CD4-positive, alpha-beta T cell (primary cell): ENCODE data around the gene LCN9. TPM values are rescaled to one million over a fixed set of nuclear protein-coding genes. Genes with fewer than 3 reads are reported as not detected.

ENCODE experiments used
- ATAC-seq: fragments of 200-7000 bp; cut with Tn5 transposase; one replicate; pipeline ENCODE4 v1.10.0; 2022; ENCODE audit warnings: mild to moderate bottlenecking; ENCODE audit not compliant: poor library complexity
- CTCF ChIA-PET: fragments of 350-600 bp; sonication (Branson Sonifier 250); formaldehyde crosslinking; loops from one replicate; lab custom pipeline; 2021; ENCODE audit warnings: antibody characterized with exemption, inconsistent platforms; lab: Charles Lee
- POLR2A ChIA-PET: fragments of 350-600 bp; sonication (Branson Sonifier 250); formaldehyde crosslinking; loops from one replicate; lab custom pipeline; 2021; ENCODE audit warnings: antibody characterized with exemption, inconsistent platforms; lab: Charles Lee
- DNase-seq, 14 experiments: peaks; one replicate each; pipeline ENCODE4 v3.0.0-alpha.2; 2013 to 2020; ENCODE audit warnings: mixed read lengths in 2 of 14
- H3K27ac ChIP-seq, 2 donors: one replicate each; pipeline versions ENCODE4 v1.5.1 to v1.7.0; 2013; ENCODE audit warnings: low read length in 2 of 2, low read depth in 1 of 2, mild to moderate bottlenecking in 1 of 2
- H3K27me3 ChIP-seq, 2 experiments: 1 replicate in 1 of 2; 2 replicates in 1 of 2; pipeline versions ENCODE4 v1.6.1 to v1.7.0; 2013; ENCODE audit warnings: low read length in 2 of 2, control low read depth in 1 of 2, mild to moderate bottlenecking in 1 of 2, moderate library complexity in 1 of 2; ENCODE audit not compliant: insufficient read depth in 2 of 2, control insufficient read depth in 1 of 2
- H3K36me3 ChIP-seq: one replicate; pipeline ENCODE4 v1.6.1; 2013; ENCODE audit warnings: low read length, control low read depth; ENCODE audit not compliant: insufficient read depth
- H3K4me1 ChIP-seq: one replicate; pipeline ENCODE4 v1.6.1; 2013; ENCODE audit warnings: low read length, control low read depth; ENCODE audit not compliant: insufficient read depth
- H3K4me3 ChIP-seq: one replicate; pipeline ENCODE4 v1.5.1; 2013; ENCODE audit warnings: mild to moderate bottlenecking, low read length, moderate library complexity
- H3K9me3 ChIP-seq, 2 experiments: 1 replicate in 1 of 2; 2 replicates in 1 of 2; pipeline versions ENCODE4 v1.6.1 to v1.7.0; 2013; ENCODE audit warnings: low read length in 2 of 2, mild to moderate bottlenecking in 2 of 2, control low read depth in 1 of 2, moderate library complexity in 1 of 2; ENCODE audit not compliant: control insufficient read depth in 1 of 2, insufficient read depth in 1 of 2
- H3K27ac Mint-ChIP-seq: one replicate; pipeline ENCODE4 v1.8.0; 2020; ENCODE audit warnings: mixed read lengths
- H3K27me3 Mint-ChIP-seq: one replicate; pipeline ENCODE4 v1.8.0; 2021; ENCODE audit warnings: mixed read lengths
- H3K36me3 Mint-ChIP-seq: one replicate; pipeline ENCODE4 v1.8.0; 2021; ENCODE audit warnings: low read depth, mixed read lengths
- H3K4me1 Mint-ChIP-seq: one replicate; pipeline ENCODE4 v1.8.0; 2021; ENCODE audit warnings: low read depth, mixed read lengths
- H3K4me3 Mint-ChIP-seq: one replicate; pipeline ENCODE4 v1.8.0; 2020; ENCODE audit warnings: mild to moderate bottlenecking, mixed read lengths
- H3K9me3 Mint-ChIP-seq: one replicate; pipeline ENCODE4 v1.8.0; 2020; ENCODE audit warnings: mixed read lengths
- intact Hi-C, 2 experiments: fragments of 100-400 bp; cut with DNase I in 1 of 2; cut with micrococcal nuclease in 1 of 2; formaldehyde crosslinking; loops; one replicate each; pipeline versions ENCODE4 v1.15.1 to v1.9.0; 2023 to 2025; cut with DNase I, micrococcal nuclease
- total RNA-seq, 174 experiments: library from RNA in 2 of 174; stranded (reverse) in 2 of 174; gene quantifications; one replicate each; pipeline ENCODE4 v1.2.3 and lab custom pipeline; 2021 to 2026
- TF ChIP-seq, protein P1 (sequence below): fragments of 200-600 bp; IDR thresholded peaks from one replicate; pipeline ENCODE4 v1.8.0; 2022; ENCODE audit warnings: antibody characterized with exemption, mild to moderate bottlenecking

Gene LCN9
- total RNA-seq, 2 experiments from 2014 or later, result not detected

GRCh38 chr9:135696446-135696845 lies 33.3 kb downstream of the LCN9 start:
- intact Hi-C loops, result no loop called here
- H3K27ac Mint-ChIP-seq, result no peak overlapping the region
- H3K36me3 Mint-ChIP-seq, result no peaks in the 10 kb centered on the region
- Histone ChIP-seq H3K27me3 (no peaks in the 10 kb centered on the region), H3K36me3 (no peaks in the 10 kb centered on the region), H3K4me1 (peaks cover 4% of the 10 kb centered on the region), H3K27ac (no peak overlapping the region), H3K9me3 (no peaks in the 10 kb centered on the region), H3K4me3 (no peak overlapping the region)
- no peak overlapping the region for H3K4me3 Mint-ChIP-seq
- H3K27me3 Mint-ChIP-seq, result peaks cover 3% of the 10 kb centered on the region
- CTCF ChIA-PET, result no interaction called here
- no peaks in the 10 kb centered on the region for H3K9me3 Mint-ChIP-seq
- DNase-seq, result no peak
- no peak for ATAC-seq
- TF ChIP-seq, protein P1, sequence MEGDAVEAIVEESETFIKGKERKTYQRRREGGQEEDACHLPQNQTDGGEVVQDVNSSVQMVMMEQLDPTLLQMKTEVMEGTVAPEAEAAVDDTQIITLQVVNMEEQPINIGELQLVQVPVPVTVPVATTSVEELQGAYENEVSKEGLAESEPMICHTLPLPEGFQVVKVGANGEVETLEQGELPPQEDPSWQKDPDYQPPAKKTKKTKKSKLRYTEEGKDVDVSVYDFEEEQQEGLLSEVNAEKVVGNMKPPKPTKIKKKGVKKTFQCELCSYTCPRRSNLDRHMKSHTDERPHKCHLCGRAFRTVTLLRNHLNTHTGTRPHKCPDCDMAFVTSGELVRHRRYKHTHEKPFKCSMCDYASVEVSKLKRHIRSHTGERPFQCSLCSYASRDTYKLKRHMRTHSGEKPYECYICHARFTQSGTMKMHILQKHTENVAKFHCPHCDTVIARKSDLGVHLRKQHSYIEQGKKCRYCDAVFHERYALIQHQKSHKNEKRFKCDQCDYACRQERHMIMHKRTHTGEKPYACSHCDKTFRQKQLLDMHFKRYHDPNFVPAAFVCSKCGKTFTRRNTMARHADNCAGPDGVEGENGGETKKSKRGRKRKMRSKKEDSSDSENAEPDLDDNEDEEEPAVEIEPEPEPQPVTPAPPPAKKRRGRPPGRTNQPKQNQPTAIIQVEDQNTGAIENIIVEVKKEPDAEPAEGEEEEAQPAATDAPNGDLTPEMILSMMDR, result no peak
- POLR2A ChIA-PET, result no interaction called here
- H3K4me1 Mint-ChIP-seq, result no peaks in the 10 kb centered on the region

DNA sequence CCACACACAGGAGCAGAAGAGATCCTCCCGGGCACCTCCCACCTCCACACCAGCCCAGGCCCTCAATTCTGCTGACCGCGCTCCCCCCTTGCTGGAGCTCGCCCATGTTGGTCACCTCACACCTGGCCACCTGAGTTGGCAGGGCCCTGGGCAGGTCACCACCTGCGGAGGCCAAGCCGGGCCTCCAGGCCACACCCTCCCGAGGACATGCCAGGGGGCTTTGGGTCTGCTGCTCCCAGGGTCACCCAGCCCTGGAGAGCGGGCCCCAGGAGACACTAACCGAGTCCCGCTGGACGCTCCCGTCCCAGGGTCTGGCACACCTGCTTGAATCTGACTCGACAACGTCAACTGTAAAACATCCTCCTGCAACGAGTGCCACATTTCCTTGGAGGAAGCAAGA lies 34.1 kb downstream of the LCN9 start:
- no peak for DNase-seq

GRCh38 chr9:135698236-135698635 lies 35.1 kb downstream of the LCN9 start:
- H3K27ac ChIP-seq, result no peak overlapping the region
- POLR2A ChIA-PET, result no interaction called here
- H3K4me1 Mint-ChIP-seq, result no peaks in the 10 kb centered on the region
- ATAC-seq, result no peak
- DNase-seq, result no peak
- peaks cover 14% of the 10 kb centered on the region for H3K4me1 ChIP-seq
- H3K9me3 Mint-ChIP-seq, result no peaks in the 10 kb centered on the region
- H3K36me3 Mint-ChIP-seq, result no peaks in the 10 kb centered on the region
- H3K4me3 ChIP-seq, result no peak overlapping the region
- H3K36me3 ChIP-seq, result no peaks in the 10 kb centered on the region
- no peak overlapping the region for H3K27ac Mint-ChIP-seq
- H3K4me3 Mint-ChIP-seq, result no peak overlapping the region
- CTCF ChIA-PET, result no interaction called here
- H3K27me3 ChIP-seq, result peaks cover 8 to 11% of the 10 kb centered on the region in 2 experiments
- H3K9me3 ChIP-seq, result peaks cover 0 to 4% of the 10 kb centered on the region in 2 experiments
- intact Hi-C loops, result no loop called here
- TF ChIP-seq, protein P1, result no peak
- H3K27me3 Mint-ChIP-seq, result peaks cover 6% of the 10 kb centered on the region

More for the DNA sequence above, 34.1 kb downstream of the LCN9 start:
- H3K4me3 Mint-ChIP-seq, result no peak overlapping the region
- Histone ChIP-seq H3K27ac (no peak overlapping the region), H3K4me3 (no peak overlapping the region), H3K27me3 (peaks cover under 1 to 5% of the 10 kb centered on the region in 2 experiments), H3K4me1 (peaks cover 11% of the 10 kb centered on the region), H3K9me3 (no peaks in the 10 kb centered on the region), H3K36me3 (no peaks in the 10 kb centered on the region)
- intact Hi-C loops, result no loop called here
- H3K27ac Mint-ChIP-seq, result no peak overlapping the region
- H3K36me3 Mint-ChIP-seq, result no peaks in the 10 kb centered on the region
- TF ChIP-seq, protein P1, result no peak
- no peak for ATAC-seq
- peaks cover 3% of the 10 kb centered on the region for H3K27me3 Mint-ChIP-seq
- no peaks in the 10 kb centered on the region for H3K4me1 Mint-ChIP-seq
- ChIA-PET CTCF (no interaction called here), POLR2A (no interaction called here)
- no peaks in the 10 kb centered on the region for H3K9me3 Mint-ChIP-seq
